ENCODE data around the gene HNRNPDL. TPM values are rescaled to one million over a fixed set of nuclear protein-coding genes. Genes with fewer than 3 reads are reported as not detected.
"Not testable (repeated sequence)": the region's sequence is repeated elsewhere in the genome, so short reads cannot be mapped to it uniquely, and the experiment has no call there.

Gene HNRNPDL
- total RNA-seq, 1 experiment from 2014 or later = 321 TPM

GRCh38 chr4:82432596-82432995 lies 2.3 kb upstream of the HNRNPDL start:
- no peak for DNase-seq (ENCODE audit: low spot score)

- no peak for DNase-seq (ENCODE audit: low spot score)
Measured at GRCh38 chr4:82431831-82432230, 1.6 kb upstream of the HNRNPDL start.

GRCh38 chr4:82430964-82431745 lies 893 bp upstream of the HNRNPDL start:
- DNase-seq (ENCODE audit: low spot score) = no peak

GRCh38 chr4:82429728-82430192 lies 502 bp downstream of the HNRNPDL start:
- DNase-seq (ENCODE audit: low spot score) = peak; percentile 33

GRCh38 chr4:82428969-82429727 lies 1.1 kb downstream of the HNRNPDL start:
- peak; percentile 77 for DNase-seq (ENCODE audit: low spot score)

GRCh38 chr4:82428526-82428968 lies 1.7 kb downstream of the HNRNPDL start:
- no peak for DNase-seq (ENCODE audit: low spot score)

- DNase-seq (ENCODE audit: low spot score) = no peak
Measured at GRCh38 chr4:82425478-82425877, 4.8 kb downstream of the HNRNPDL start.

- no peak for DNase-seq (ENCODE audit: low spot score)
Measured at GRCh38 chr4:82423245-82424054, 6.8 kb downstream of the HNRNPDL start.

- no peak for DNase-seq (ENCODE audit: low spot score)
Measured at GRCh38 chr4:82422616-82423015, 7.6 kb downstream of the HNRNPDL start.

- no peak for DNase-seq (ENCODE audit: low spot score)
Measured at GRCh38 chr4:82421796-82422560, 8.3 kb downstream of the HNRNPDL start.

- DNase-seq (ENCODE audit: low spot score) = no peak
Measured at GRCh38 chr4:82419451-82419850, 10.8 kb downstream of the HNRNPDL start.

- DNase-seq (ENCODE audit: low spot score) = no peak
Measured at GRCh38 chr4:82415922-82416365, 14.3 kb downstream of the HNRNPDL start.

GRCh38 chr4:82415061-82415460 lies 15.2 kb downstream of the HNRNPDL start:
- DNase-seq (ENCODE audit: low spot score) = not testable (repeated sequence)

GRCh38 chr4:82403725-82404124 lies 26.5 kb downstream of the HNRNPDL start:
- DNase-seq (ENCODE audit: low spot score) = no peak

- no peak for DNase-seq (ENCODE audit: low spot score)
Measured at GRCh38 chr4:82402196-82402775, 28.0 kb downstream of the HNRNPDL start.

- no peak for DNase-seq (ENCODE audit: low spot score)
Measured at GRCh38 chr4:82401600-82401999, 28.7 kb downstream of the HNRNPDL start.

GRCh38 chr4:82398263-82398662 lies 32.0 kb downstream of the HNRNPDL start:
- DNase-seq (ENCODE audit: low spot score) = no peak

GRCh38 chr4:82397527-82397926 lies 32.7 kb downstream of the HNRNPDL start:
- no peak for DNase-seq (ENCODE audit: low spot score)

GRCh38 chr4:82394896-82395295 lies 35.4 kb downstream of the HNRNPDL start:
- DNase-seq (ENCODE audit: low spot score) = no peak

GRCh38 chr4:82390061-82390460 lies 40.2 kb downstream of the HNRNPDL start:
- DNase-seq (ENCODE audit: low spot score) = not testable (repeated sequence)

GRCh38 chr4:82388405-82388804 lies 41.9 kb downstream of the HNRNPDL start:
- no peak for DNase-seq (ENCODE audit: low spot score)
